Measurements from ENCODE around the gene KCNK7. TPM values are rescaled to one million over a fixed set of nuclear protein-coding genes. Genes with fewer than 3 reads are reported as not detected.

The KCNK7 gene
- total RNA-seq, 1 experiment from 2014 or later = 0.58 TPM

GRCh38 chr11:65630215-65630614 lies 34.6 kb upstream of the KCNK7 start:
- H3K79me2 ChIP-seq (ENCODE audit: low read length) = no peaks in the 10 kb centered on the region
- TF ChIP-seq EZH2 (IDR thresholded peaks at IDR 0.05; ENCODE audit: low read length, unreplicated experiment) = no peak
- no peak for TF ChIP-seq CTCF (conservative IDR thresholded peaks at IDR 0.05; ENCODE audit: low read depth, low read length)
- TF ChIP-seq EZH2phosphoT487 (IDR thresholded peaks at IDR 0.05; ENCODE audit: borderline replicate concordance, low read length) = no peak
- no peaks in the 10 kb centered on the region for H3F3A ChIP-seq (ENCODE audit: low read length, unreplicated experiment)
- no peak overlapping the region for H3K4me2 ChIP-seq (ENCODE audit: low read length)
- intact Hi-C loops (cut with micrococcal nuclease) = no loop called here
- H3K9ac ChIP-seq (ENCODE audit: low read length) = no peak overlapping the region
- ATAC-seq (no peak), DNase-seq (no peak)
- BruUV-seq (replicated peaks) = no TSS peak
- peaks cover 68% of the 10 kb centered on the region for H3K36me3 ChIP-seq (ENCODE audit: low read depth, low read length)
- no peaks in the 10 kb centered on the region for H4K20me1 ChIP-seq (ENCODE audit: low read length)
- H3K27ac ChIP-seq (ENCODE audit: low read length) = no peak overlapping the region
- H3K4me1 ChIP-seq (ENCODE audit: insufficient read depth, low read length) = no peaks in the 10 kb centered on the region
- CTCF ChIA-PET = no interaction called here
- no peaks in the 10 kb centered on the region for H3K9me2 ChIP-seq (replicated peaks; ENCODE audit: low read length)
- H3K9me3 ChIP-seq (ENCODE audit: low read length) = no peaks in the 10 kb centered on the region
- no peak overlapping the region for H2AFZ ChIP-seq (ENCODE audit: low read length)
- no peak overlapping the region for H3K4me3 ChIP-seq (ENCODE audit: low read length)
- H3K27me3 ChIP-seq (ENCODE audit: low read length) = no peaks in the 10 kb centered on the region
- POLR2A ChIA-PET (ENCODE audit: unreplicated experiment) = no interaction called here

- TF ChIP-seq EZH2 (IDR thresholded peaks at IDR 0.05; ENCODE audit: low read length, unreplicated experiment) (no peak), CTCF (conservative IDR thresholded peaks at IDR 0.05; ENCODE audit: low read depth, low read length) (no peak), EZH2phosphoT487 (IDR thresholded peaks at IDR 0.05; ENCODE audit: borderline replicate concordance, low read length) (no peak)
- DNase-seq = no peak
- Histone ChIP-seq H2AFZ (ENCODE audit: low read length) (no peak overlapping the region), H3K4me3 (ENCODE audit: low read length) (no peak overlapping the region), H3K9ac (ENCODE audit: low read length) (no peak overlapping the region), H3F3A (ENCODE audit: low read length, unreplicated experiment) (no peaks in the 10 kb centered on the region), H3K27me3 (ENCODE audit: low read length) (no peaks in the 10 kb centered on the region), H4K20me1 (ENCODE audit: low read length) (no peaks in the 10 kb centered on the region), H3K27ac (ENCODE audit: low read length) (no peak overlapping the region), H3K9me2 (replicated peaks; ENCODE audit: low read length) (no peaks in the 10 kb centered on the region), H3K36me3 (ENCODE audit: low read depth, low read length) (peaks cover 62% of the 10 kb centered on the region), H3K4me2 (ENCODE audit: low read length) (no peak overlapping the region), H3K9me3 (ENCODE audit: low read length) (no peaks in the 10 kb centered on the region), H3K4me1 (ENCODE audit: insufficient read depth, low read length) (no peaks in the 10 kb centered on the region), H3K79me2 (ENCODE audit: low read length) (no peaks in the 10 kb centered on the region)
- no peak for ATAC-seq
- intact Hi-C loops (cut with micrococcal nuclease) = no loop called here
- ChIA-PET POLR2A (ENCODE audit: unreplicated experiment) (no interaction called here), CTCF (no interaction called here)
- BruUV-seq (replicated peaks) = no TSS peak
Observed at GRCh38 chr11:65629579-65629978, 34.0 kb upstream of the KCNK7 start.

GRCh38 chr11:65627202-65627601 lies 31.6 kb upstream of the KCNK7 start:
- Histone ChIP-seq H3K79me2 (ENCODE audit: low read length) (no peaks in the 10 kb centered on the region), H3K9me2 (replicated peaks; ENCODE audit: low read length) (no peaks in the 10 kb centered on the region), H3K4me2 (ENCODE audit: low read length) (no peak overlapping the region), H3K4me3 (ENCODE audit: low read length) (no peak overlapping the region), H3K36me3 (ENCODE audit: low read depth, low read length) (peaks cover 60% of the 10 kb centered on the region), H3K9me3 (ENCODE audit: low read length) (no peaks in the 10 kb centered on the region), H2AFZ (ENCODE audit: low read length) (no peak overlapping the region), H3F3A (ENCODE audit: low read length, unreplicated experiment) (no peaks in the 10 kb centered on the region), H3K9ac (ENCODE audit: low read length) (no peak overlapping the region), H3K4me1 (ENCODE audit: insufficient read depth, low read length) (no peaks in the 10 kb centered on the region), H4K20me1 (ENCODE audit: low read length) (no peaks in the 10 kb centered on the region), H3K27ac (ENCODE audit: low read length) (no peak overlapping the region), H3K27me3 (ENCODE audit: low read length) (no peaks in the 10 kb centered on the region)
- no TSS peak for BruUV-seq (replicated peaks)
- intact Hi-C loops (cut with micrococcal nuclease) = no loop called here
- no peak for ATAC-seq
- POLR2A ChIA-PET (ENCODE audit: unreplicated experiment) = no interaction called here
- TF ChIP-seq EZH2phosphoT487 (IDR thresholded peaks at IDR 0.05; ENCODE audit: borderline replicate concordance, low read length) (no peak), EZH2 (IDR thresholded peaks at IDR 0.05; ENCODE audit: low read length, unreplicated experiment) (no peak), CTCF (conservative IDR thresholded peaks at IDR 0.05; ENCODE audit: low read depth, low read length) (no peak)
- CTCF ChIA-PET = no interaction called here
- no peak for DNase-seq
